ENCODE results near the gene GATAD2B. TPM values are rescaled to one million over a fixed set of nuclear protein-coding genes. Genes with fewer than 3 reads are reported as not detected.

GATAD2B gene
- total and polyA plus RNA-seq, 8 donors = 31.5 to 41.5 (median 33.1) TPM

DNA sequence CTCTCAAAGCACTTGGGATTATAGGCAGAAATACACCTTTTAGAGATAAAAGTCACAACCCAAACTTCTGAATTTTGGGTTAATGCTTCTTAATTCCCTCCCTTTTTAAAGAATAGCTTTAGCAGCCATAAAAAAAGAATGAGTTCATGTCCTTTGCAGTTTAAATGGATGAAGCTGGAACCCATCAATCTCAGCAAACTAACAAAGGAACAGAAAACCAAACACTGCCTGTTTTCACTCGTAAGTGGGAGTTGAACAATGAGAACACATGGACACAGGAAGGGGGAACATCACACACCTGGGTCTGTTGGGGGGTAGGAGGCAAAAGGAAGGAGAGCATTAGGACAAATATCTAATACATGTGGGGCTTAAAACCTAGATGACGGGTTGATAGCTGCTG is 91.7 kb downstream of the GATAD2B start:
- Histone ChIP-seq H3K4me1 (no peaks in the 10 kb centered on the region), H3K9me3 (no peaks in the 10 kb centered on the region), H3K36me3 (peaks cover 4 to 20% of the 10 kb centered on the region in 2 donors), H3K27ac (no peak overlapping the region), H3K4me3 (no peak overlapping the region), H3K27me3 (no peaks in the 10 kb centered on the region)
- no peak for TF ChIP-seq CTCF (IDR thresholded peaks at IDR 0.05)
- intact Hi-C loops (cut with DNase I) = no loop called here
- ATAC-seq (no peak), DNase-seq (no peak)

DNA sequence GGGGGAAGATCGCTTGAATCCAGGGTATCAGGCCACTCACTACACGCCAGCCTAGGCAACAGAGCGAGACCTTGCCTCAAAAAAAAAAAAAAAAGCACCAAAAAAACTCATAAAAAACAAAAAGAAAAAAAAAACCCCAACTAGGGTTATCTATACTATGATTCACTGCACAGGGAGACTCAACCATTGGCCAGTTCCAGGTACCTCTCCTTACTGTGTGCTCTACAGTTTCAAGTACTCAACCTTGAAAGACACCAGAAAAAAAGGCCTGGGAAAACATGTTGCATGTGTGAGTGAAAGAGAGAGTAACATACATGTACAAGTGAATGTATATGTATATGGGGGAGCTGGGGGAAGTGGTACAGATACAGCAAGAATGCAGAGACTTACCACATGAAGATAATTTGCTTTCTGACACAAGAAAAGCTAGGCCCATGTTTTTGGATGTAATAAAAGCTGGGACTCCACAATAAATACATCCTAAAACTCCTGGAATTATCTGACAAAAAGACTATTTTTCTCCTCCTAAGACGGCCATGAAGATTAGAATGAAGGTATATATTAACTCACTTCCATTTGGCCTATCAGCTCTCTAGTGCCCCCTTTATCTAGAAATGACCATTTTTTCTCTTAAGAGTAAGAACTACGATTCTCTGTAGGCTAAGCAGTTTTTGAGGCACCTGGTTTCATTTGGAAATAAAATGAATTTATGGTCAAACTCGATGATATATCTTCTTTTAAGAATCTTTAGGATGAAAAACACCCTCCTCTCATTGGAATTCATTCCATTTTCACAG is 95.4 kb downstream of the GATAD2B start:
- DNase-seq (no peak), ATAC-seq (no peak)
- no peak for TF ChIP-seq CTCF (IDR thresholded peaks at IDR 0.05)
- no peak overlapping the region for H3K4me3 ChIP-seq
- no peaks in the 10 kb centered on the region for H3K9me3 ChIP-seq
- H3K27ac ChIP-seq = no peak overlapping the region
- intact Hi-C loops (cut with DNase I) = loop anchor here in 1 of 2 donors (10.0 kb wide), 1 partner anchor 117 kb away; the partner anchor contains the start of gene DENND4B
- no peaks in the 10 kb centered on the region for H3K27me3 ChIP-seq
- no peaks in the 10 kb centered on the region for H3K4me1 ChIP-seq
- peaks cover 4 to 29% of the 10 kb centered on the region in 2 donors for H3K36me3 ChIP-seq

- DNase-seq (no peak), ATAC-seq (no peak)
- H3K36me3 ChIP-seq = peaks cover 5 to 51% of the 10 kb centered on the region in 2 donors
- H3K27ac ChIP-seq = no peak overlapping the region
- no peaks in the 10 kb centered on the region for H3K9me3 ChIP-seq
- no peak overlapping the region for H3K4me3 ChIP-seq
- H3K4me1 ChIP-seq = no peaks in the 10 kb centered on the region
- no peak for TF ChIP-seq CTCF (IDR thresholded peaks at IDR 0.05)
- H3K27me3 ChIP-seq = no peaks in the 10 kb centered on the region
- intact Hi-C loops (cut with DNase I) = no loop called here
Measured at GRCh38 chr1:153818876-153819275, 103.9 kb downstream of the GATAD2B start.

DNA sequence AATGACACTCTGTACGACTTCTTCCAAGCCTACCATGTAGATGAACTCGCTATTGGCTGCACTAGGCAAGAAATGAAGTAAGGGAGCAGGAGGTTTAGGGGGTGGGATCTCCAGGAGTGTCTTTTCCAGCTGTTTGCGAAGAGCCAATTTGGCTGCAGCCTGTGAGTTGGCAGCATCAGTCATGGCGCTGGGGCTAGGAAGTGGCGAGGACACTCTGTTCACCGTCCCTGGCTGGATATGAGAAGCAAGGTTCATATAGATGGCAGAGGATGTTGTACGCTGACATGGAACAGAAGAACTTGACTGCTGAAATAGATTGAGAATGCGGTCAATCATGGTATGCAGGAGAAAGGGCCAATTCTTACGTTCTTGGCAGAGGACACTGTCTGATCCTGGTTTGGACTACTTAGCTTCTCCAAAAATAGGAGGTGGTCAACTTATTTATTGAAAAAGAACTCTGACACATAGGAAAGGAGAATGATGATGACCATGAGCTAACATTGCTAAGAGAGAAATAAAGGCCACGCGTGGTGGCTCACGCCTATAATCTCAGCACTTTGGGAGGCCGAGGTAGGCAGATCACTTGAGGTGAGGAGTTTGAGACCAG is 106.4 kb downstream of the GATAD2B start:
- Histone ChIP-seq H3K27me3 (no peaks in the 10 kb centered on the region), H3K36me3 (peaks cover 5 to 76% of the 10 kb centered on the region in 2 donors), H3K4me3 (no peak overlapping the region), H3K9me3 (no peaks in the 10 kb centered on the region), H3K27ac (peak overlapping the region in 1 of 2 donors; percentile 28), H3K4me1 (no peaks in the 10 kb centered on the region)
- no peak for DNase-seq
- ATAC-seq = no peak
- TF ChIP-seq CTCF (IDR thresholded peaks at IDR 0.05) = no peak
- intact Hi-C loops (cut with DNase I) = no loop called here
